Nephron progenitor cell (in vitro differentiated cells): ENCODE measurements around the gene EIF3L.
A peak's percentile ranks its signal among the peaks of the same experiment; 100 is the strongest.

Source experiments
- DNase-seq: peaks from one replicate; pipeline ENCODE4 v3.0.0; 2021
- H3K27ac Mint-ChIP-seq: 2 replicates; pipeline ENCODE4 v1.8.0; 2021; ENCODE audit warnings: mild to moderate bottlenecking, moderate library complexity, mixed read lengths
- H3K27me3 Mint-ChIP-seq: 2 replicates; pipeline ENCODE4 v1.8.0; 2021; ENCODE audit warnings: mild to moderate bottlenecking, low read depth, mixed read lengths; ENCODE audit not compliant: poor library complexity
- H3K36me3 Mint-ChIP-seq: 2 replicates; pipeline ENCODE4 v1.8.0; 2021; ENCODE audit warnings: low read depth, mixed read lengths
- H3K4me1 Mint-ChIP-seq: 2 replicates; pipeline ENCODE4 v1.8.0; 2021; ENCODE audit warnings: mixed read lengths
- H3K4me3 Mint-ChIP-seq: 2 replicates; pipeline ENCODE4 v1.8.0; 2021; ENCODE audit warnings: mild to moderate bottlenecking, moderate library complexity, mixed read lengths
- H3K9me3 Mint-ChIP-seq: 2 replicates; pipeline ENCODE4 v1.8.0; 2021; ENCODE audit warnings: mild to moderate bottlenecking, moderate library complexity, mixed read lengths
- TF ChIP-seq, protein P1 (sequence below): fragments of 200-600 bp; sonication (generic); IDR thresholded peaks from 2 replicates; pipeline ENCODE4 v1.5.0; 2021; ENCODE audit warnings: antibody characterized with exemption

Gene EIF3L

DNA sequence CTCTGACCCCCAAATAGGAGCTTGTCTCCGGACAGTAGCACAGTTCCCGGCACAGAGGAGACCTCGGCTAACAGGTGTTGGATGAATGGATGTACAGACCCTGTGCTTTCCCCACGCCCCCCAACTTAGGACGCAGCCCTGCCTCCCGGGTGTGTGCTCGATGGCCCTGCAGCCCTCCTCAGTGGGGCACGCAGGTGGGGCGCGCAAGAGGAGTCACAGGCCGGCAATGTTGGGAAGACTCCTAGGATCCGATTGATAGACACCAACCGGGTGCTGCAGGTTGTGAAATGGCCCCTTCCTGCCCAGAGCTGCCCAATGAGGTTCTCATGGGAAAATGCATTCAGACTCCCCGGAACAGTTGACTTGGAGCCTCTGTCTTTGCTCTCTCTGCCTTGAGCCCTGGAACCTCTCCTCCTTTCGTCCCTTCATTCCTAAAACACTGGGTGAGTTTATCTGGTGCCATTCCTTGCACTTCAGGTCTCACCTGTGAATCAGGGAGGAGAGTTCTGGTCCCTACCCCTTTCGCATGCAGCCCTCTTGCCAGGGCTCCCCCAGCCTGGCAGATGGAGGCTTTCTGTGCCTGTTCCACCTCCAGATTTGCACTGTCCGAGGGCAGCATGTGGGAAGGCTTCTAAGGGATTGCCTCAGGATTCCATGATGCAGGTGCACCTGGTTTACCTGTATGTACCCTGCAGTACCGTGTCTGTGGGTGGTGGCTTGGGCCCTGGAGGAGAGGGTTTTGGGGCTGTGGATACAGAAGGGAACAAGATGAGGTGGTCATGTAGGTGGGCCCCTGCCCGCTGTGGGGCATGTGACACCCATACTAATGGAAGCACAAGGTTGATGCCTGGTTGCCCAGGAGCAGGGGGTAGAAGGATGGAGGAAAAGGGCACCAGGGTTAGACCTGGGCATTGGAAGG, 58.1 kb downstream of the EIF3L start:
- TF ChIP-seq, protein P1, sequence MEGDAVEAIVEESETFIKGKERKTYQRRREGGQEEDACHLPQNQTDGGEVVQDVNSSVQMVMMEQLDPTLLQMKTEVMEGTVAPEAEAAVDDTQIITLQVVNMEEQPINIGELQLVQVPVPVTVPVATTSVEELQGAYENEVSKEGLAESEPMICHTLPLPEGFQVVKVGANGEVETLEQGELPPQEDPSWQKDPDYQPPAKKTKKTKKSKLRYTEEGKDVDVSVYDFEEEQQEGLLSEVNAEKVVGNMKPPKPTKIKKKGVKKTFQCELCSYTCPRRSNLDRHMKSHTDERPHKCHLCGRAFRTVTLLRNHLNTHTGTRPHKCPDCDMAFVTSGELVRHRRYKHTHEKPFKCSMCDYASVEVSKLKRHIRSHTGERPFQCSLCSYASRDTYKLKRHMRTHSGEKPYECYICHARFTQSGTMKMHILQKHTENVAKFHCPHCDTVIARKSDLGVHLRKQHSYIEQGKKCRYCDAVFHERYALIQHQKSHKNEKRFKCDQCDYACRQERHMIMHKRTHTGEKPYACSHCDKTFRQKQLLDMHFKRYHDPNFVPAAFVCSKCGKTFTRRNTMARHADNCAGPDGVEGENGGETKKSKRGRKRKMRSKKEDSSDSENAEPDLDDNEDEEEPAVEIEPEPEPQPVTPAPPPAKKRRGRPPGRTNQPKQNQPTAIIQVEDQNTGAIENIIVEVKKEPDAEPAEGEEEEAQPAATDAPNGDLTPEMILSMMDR, result no peak
- no peaks in the 10 kb centered on the region for H3K9me3 Mint-ChIP-seq
- peak overlapping the region; percentile 3 for H3K27ac Mint-ChIP-seq
- H3K36me3 Mint-ChIP-seq, result peaks cover 10% of the 10 kb centered on the region
- H3K4me3 Mint-ChIP-seq, result peak overlapping the region; percentile 83
- H3K4me1 Mint-ChIP-seq, result peaks cover 53% of the 10 kb centered on the region
- H3K27me3 Mint-ChIP-seq, result no peaks in the 10 kb centered on the region
- no peak for DNase-seq

DNA sequence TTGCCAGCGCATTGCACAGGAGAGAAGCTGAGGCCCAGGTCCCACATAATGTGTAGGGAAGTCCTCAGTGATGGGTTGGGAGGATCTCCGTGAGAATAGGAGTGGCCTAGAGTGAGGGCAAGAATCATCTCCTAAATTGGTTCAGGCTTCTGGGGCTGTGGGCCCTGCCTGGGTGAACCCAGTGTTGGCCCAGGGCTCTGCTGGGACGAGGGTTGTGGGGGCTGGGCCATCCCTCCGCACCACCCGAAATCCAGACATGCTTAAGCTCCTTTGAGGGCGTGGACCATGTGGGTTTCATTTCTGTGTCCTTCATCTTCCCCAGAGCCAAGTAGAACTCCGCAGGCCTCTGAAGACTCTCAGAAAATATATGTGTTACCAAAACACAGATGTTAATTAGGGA, 60.5 kb downstream of the EIF3L start:
- H3K27ac Mint-ChIP-seq, result no peak overlapping the region
- H3K36me3 Mint-ChIP-seq, result peaks cover 17% of the 10 kb centered on the region
- DNase-seq, result no peak
- no peaks in the 10 kb centered on the region for H3K9me3 Mint-ChIP-seq
- no peak overlapping the region for H3K4me3 Mint-ChIP-seq
- no peaks in the 10 kb centered on the region for H3K27me3 Mint-ChIP-seq
- TF ChIP-seq, protein P1, result no peak
- peaks cover 53% of the 10 kb centered on the region for H3K4me1 Mint-ChIP-seq

DNA sequence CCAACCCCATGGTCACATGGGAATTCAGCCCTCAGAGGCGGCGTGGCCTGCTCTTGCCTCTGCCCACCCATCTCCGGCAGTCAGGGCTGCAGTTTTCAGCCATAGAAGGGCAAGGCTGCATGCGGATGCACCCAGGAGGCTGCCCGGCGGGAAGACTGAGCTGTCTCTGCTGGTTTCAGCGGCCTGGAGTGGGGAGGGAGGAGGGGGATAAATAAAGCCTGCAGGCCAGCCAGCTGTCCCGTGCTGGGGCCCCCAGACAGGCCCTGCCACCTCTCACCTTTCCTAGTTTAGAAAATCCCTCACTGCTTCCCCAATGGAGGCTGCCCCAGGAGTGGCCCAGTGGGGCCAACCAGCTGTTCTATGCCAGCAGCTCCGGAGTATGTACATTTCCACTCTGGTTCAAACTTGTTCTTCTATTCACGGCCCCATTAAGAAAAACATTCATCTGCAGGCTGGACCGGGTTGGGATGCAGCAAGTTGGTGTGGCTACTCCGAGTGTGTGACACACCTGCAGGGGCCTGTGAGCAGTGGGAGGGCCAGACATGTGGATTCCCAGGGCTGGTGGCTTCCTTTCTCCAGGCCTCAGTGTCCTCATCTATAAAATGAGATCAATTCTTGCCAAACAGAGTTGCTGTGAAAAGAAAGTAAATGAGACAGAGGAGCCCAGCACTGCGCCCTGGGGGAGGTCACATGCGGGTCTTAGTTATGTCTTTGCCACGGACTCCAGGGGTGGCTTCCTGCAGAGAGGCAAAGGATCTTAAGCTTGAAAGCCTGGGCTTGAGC, 61.9 kb downstream of the EIF3L start:
- H3K36me3 Mint-ChIP-seq, result peaks cover 22% of the 10 kb centered on the region
- no peak for DNase-seq
- peak overlapping the region; percentile 32 for H3K4me3 Mint-ChIP-seq
- TF ChIP-seq, protein P1, result no peak
- H3K9me3 Mint-ChIP-seq, result no peaks in the 10 kb centered on the region
- H3K4me1 Mint-ChIP-seq, result peaks cover 44% of the 10 kb centered on the region
- no peak overlapping the region for H3K27ac Mint-ChIP-seq
- no peaks in the 10 kb centered on the region for H3K27me3 Mint-ChIP-seq

DNA sequence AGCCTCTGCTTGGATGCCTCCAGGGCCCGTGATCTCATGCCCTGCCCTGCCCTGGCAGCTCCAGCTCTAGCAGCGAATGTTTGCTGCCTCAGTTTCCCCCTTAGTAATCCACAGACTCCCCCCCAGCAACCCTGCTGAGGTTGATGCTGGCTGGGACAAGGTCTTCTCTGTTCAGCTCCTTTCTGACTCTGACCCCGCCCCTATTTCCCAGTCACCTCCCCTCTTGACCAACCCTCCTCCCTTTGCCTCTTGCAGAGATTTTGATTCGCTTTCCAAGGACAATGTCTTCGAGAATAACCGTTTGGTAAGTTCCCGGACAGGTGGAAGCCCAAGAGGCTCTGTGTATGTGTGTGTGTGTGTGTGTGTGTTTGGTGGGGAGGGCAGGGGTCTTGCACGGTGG, 62.5 kb downstream of the EIF3L start:
- DNase-seq, result no peak
- Mint-ChIP-seq H3K36me3 (peaks cover 22% of the 10 kb centered on the region), H3K9me3 (no peaks in the 10 kb centered on the region), H3K4me1 (peaks cover 44% of the 10 kb centered on the region), H3K27me3 (no peaks in the 10 kb centered on the region), H3K4me3 (no peak overlapping the region), H3K27ac (no peak overlapping the region)
- TF ChIP-seq, protein P1, result no peak

DNA sequence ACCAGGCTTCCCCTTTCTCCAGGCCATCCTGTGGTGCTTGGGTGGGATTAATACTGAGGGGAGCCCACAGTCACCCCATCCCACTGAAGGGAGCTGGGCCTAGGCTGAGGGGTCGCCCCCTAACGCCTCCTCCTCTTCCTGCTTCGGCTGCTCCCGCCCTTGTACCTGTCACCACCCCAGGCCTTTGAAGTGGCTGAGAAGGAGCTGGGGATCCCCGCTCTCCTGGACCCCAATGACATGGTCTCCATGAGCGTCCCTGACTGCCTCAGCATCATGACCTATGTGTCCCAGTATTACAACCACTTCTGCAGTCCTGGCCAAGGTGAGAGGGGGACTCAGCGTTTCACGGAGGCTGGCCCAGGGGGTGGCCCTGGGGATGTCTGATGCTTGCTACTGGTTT, 63.0 kb downstream of the EIF3L start:
- Mint-ChIP-seq H3K27ac (no peak overlapping the region), H3K4me1 (peaks cover 40% of the 10 kb centered on the region), H3K9me3 (no peaks in the 10 kb centered on the region), H3K27me3 (no peaks in the 10 kb centered on the region), H3K36me3 (peaks cover 22% of the 10 kb centered on the region), H3K4me3 (no peak overlapping the region)
- TF ChIP-seq, protein P1, result no peak
- no peak for DNase-seq
